ENCODE measurements around the gene ADH1A. TPM values are rescaled to one million over a fixed set of nuclear protein-coding genes. Genes with fewer than 3 reads are reported as not detected.
"Not testable (repeated sequence)": the region's sequence is repeated elsewhere in the genome, so short reads cannot be mapped to it uniquely, and the experiment has no call there.

ADH1A gene
- total RNA-seq, 4 donors from 2014 or later: not detected

GRCh38 chr4:99329876-99330275 is 39.1 kb upstream of the ADH1A start:
- 72% methylated on average over 2 of the region's 2 CpGs for WGBS

GRCh38 chr4:99324979-99325378 is 34.2 kb upstream of the ADH1A start:
- Histone ChIP-seq H3K4me3 (no peak overlapping the region), H3K27ac (peak overlapping the region; percentile 90), H3K36me3 (no peaks in the 10 kb centered on the region), H3K4me1 (peaks cover 36% of the 10 kb centered on the region), H3K27me3 (no peaks in the 10 kb centered on the region), H3K9me3 (no peaks in the 10 kb centered on the region)
- TF ChIP-seq POLR2AphosphoS5 (IDR thresholded peaks at IDR 0.05): peak in 2 of 3 donors; percentile 66 to 85
- TF ChIP-seq CTCF (IDR thresholded peaks at IDR 0.05): no peak
- TF ChIP-seq EP300 (IDR thresholded peaks at IDR 0.05): peak; percentile 47
- 24% methylated on average over 3 of the region's 3 CpGs for WGBS
- peak in 1 of 2 donors; percentile 72 for DNase-seq (ENCODE audit: low spot score in 2 of 2)

More at GRCh38 chr4:99329876-99330275, 39.1 kb upstream of the ADH1A start:
- no peak for TF ChIP-seq POLR2AphosphoS5 (IDR thresholded peaks at IDR 0.05)
- no peak for TF ChIP-seq EP300 (IDR thresholded peaks at IDR 0.05)
- no peak for TF ChIP-seq POLR2A (IDR thresholded peaks at IDR 0.05)
- TF ChIP-seq CTCF (IDR thresholded peaks at IDR 0.05): no peak
- Histone ChIP-seq H3K9me3 (no peaks in the 10 kb centered on the region), H3K4me1 (peaks cover 8% of the 10 kb centered on the region), H3K4me3 (no peak overlapping the region), H3K27me3 (no peaks in the 10 kb centered on the region), H3K27ac (no peak overlapping the region), H3K36me3 (no peaks in the 10 kb centered on the region)
- no peak for DNase-seq (ENCODE audit: low spot score in 2 of 2)

GRCh38 chr4:99324361-99324760 is 33.6 kb upstream of the ADH1A start:
- 13% methylated on average over 1 of the region's 1 CpG for WGBS
- peak overlapping the region; percentile 90 for H3K27ac ChIP-seq
- no peak for TF ChIP-seq POLR2AphosphoS5 (IDR thresholded peaks at IDR 0.05)
- TF ChIP-seq CTCF (IDR thresholded peaks at IDR 0.05): no peak
- TF ChIP-seq POLR2A (IDR thresholded peaks at IDR 0.05): no peak
- H3K4me3 ChIP-seq: no peak overlapping the region
- no peaks in the 10 kb centered on the region for H3K27me3 ChIP-seq
- H3K9me3 ChIP-seq: no peaks in the 10 kb centered on the region
- no peaks in the 10 kb centered on the region for H3K36me3 ChIP-seq
- no peak for DNase-seq (ENCODE audit: low spot score in 2 of 2)
- H3K4me1 ChIP-seq: peaks cover 36% of the 10 kb centered on the region

- no peaks in the 10 kb centered on the region for H3K36me3 ChIP-seq
- peak overlapping the region; percentile 90 for H3K27ac ChIP-seq
- no peaks in the 10 kb centered on the region for H3K9me3 ChIP-seq
- 93% methylated on average over 1 of the region's 1 CpG for WGBS
- no peaks in the 10 kb centered on the region for H3K27me3 ChIP-seq
- no peak for DNase-seq (ENCODE audit: low spot score in 2 of 2)
- TF ChIP-seq POLR2AphosphoS5 (IDR thresholded peaks at IDR 0.05) (peak; percentile 6 to 92 (median 85)), POLR2A (IDR thresholded peaks at IDR 0.05) (no peak)
- no peak overlapping the region for H3K4me3 ChIP-seq
- H3K4me1 ChIP-seq: peaks cover 36% of the 10 kb centered on the region
These were observed 33.0 kb upstream of the ADH1A start for GRCh38 chr4:99323756-99324155.

- Histone ChIP-seq H3K27ac (peak within 1 kb of the TSS; percentile 32), H3K27me3 (no peaks in the 10 kb centered on the region), H3K9me3 (no peaks in the 10 kb centered on the region), H3K36me3 (peaks cover 5% of the 10 kb centered on the region), H3K4me1 (peaks cover 36% of the 10 kb centered on the region), H3K4me3 (peak within 1 kb of the TSS; percentile 37)
- no peak for DNase-seq (ENCODE audit: low spot score in 2 of 2)
- 46% methylated on average over 8 of the region's 8 CpGs for WGBS
- TF ChIP-seq EP300 (IDR thresholded peaks at IDR 0.05) (no peak), POLR2AphosphoS5 (IDR thresholded peaks at IDR 0.05) (peak in 1 of 3 donors; percentile 18)
These were observed 30.7 kb upstream of the ADH1A start, which contains the start of gene ADH1B for GRCh38 chr4:99321241-99322191. Gene ADH1B (minus strand): TSS chr4:99321401. CDS start chr4:99321331, 70 bp downstream.

GRCh38 chr4:99317811-99318210 is 27.0 kb upstream of the ADH1A start:
- not testable (repeated sequence) for H3K9me3 ChIP-seq; DNase-seq (ENCODE audit: low spot score in 2 of 2); H3K27me3 ChIP-seq; H3K4me1 ChIP-seq; H3K36me3 ChIP-seq
- WGBS: 87% methylated on average over 8 of the region's 8 CpGs
- H3K4me3 ChIP-seq: peak overlapping the region; percentile 37
- peak overlapping the region; percentile 28 for H3K27ac ChIP-seq
